Sigmoid colon (tissue), 7 donors: ENCODE measurements around the gene SCOC. TPM values are rescaled to one million over a fixed set of nuclear protein-coding genes. Genes with fewer than 3 reads are reported as not detected.
"Not testable (repeated sequence)": the region's sequence is repeated elsewhere in the genome, so short reads cannot be mapped to it uniquely, and the experiment has no call there.

ENCODE experiments used
- DNase-seq: peaks from one replicate; pipeline ENCODE4 v3.0.0-alpha.2; 2019
- H3K27ac ChIP-seq, 4 donors: fragments of 200-600 bp; sonication (generic); one replicate each; pipeline ENCODE4 v1.5.1; 2016 to 2019; ENCODE audit warnings: mild to moderate bottlenecking in 1 of 4
- H3K27me3 ChIP-seq, 3 donors: fragments of 200-600 bp; sonication (generic); one replicate each; pipeline ENCODE4 v1.5.1; 2019; ENCODE audit warnings: mild to moderate bottlenecking in 1 of 3
- H3K36me3 ChIP-seq, 4 donors: fragments of 200-600 bp; sonication (generic); one replicate each; pipeline ENCODE4 v1.5.1; 2016 to 2019
- H3K4me1 ChIP-seq, 4 donors: fragments of 200-600 bp; sonication (generic); one replicate each; pipeline ENCODE4 v1.5.1; 2017 to 2019
- H3K4me3 ChIP-seq, 4 donors: fragments of 200-600 bp; sonication (generic); one replicate each; pipeline ENCODE4 v1.5.1; 2017 to 2019; ENCODE audit warnings: mild to moderate bottlenecking in 2 of 4, moderate library complexity in 1 of 4
- H3K9me3 ChIP-seq, 4 donors: fragments of 200-600 bp in 3 of 4; sonication (generic) in 3 of 4; one replicate each; pipeline versions ENCODE4 v1.5.1 to v1.6.1; 2013 to 2019
- EP300 ChIP-seq, 4 donors: sonication (generic); formaldehyde crosslinking; IDR thresholded peaks; one replicate each; pipeline ENCODE4 v1.6.1; 2017; ENCODE audit warnings: antibody characterized with exemption in 4 of 4
- POLR2A ChIP-seq, 2 donors: fragments of 450-650 bp; IDR thresholded peaks; one replicate each; pipeline ENCODE4 v1.6.1; 2016; ENCODE audit warnings: antibody characterized with exemption in 2 of 2, mild to moderate bottlenecking in 2 of 2, moderate library complexity in 2 of 2
- POLR2AphosphoS5 ChIP-seq, 4 donors: sonication (generic); formaldehyde crosslinking; IDR thresholded peaks; one replicate each; pipeline ENCODE4 v1.6.1; 2017; ENCODE audit warnings: antibody characterized with exemption in 4 of 4
- WGBS, 2 donors: extraction: QIAGEN DNeasy Blood & Tissue Kit; methylation state at CpG; one replicate each; pipeline ENCODE4 v1.1.7; 2013; 5-methylcytosine and 5-hydroxymethylcytosine counted together
- intact Hi-C: fragments of 100-400 bp; cut with DNase I; formaldehyde crosslinking; loops from one replicate; pipeline ENCODE4 v1.15.1; 2023
- polyA plus RNA-seq, 3 donors: library from polyadenylated mRNA; stranded (reverse); fragments of 200-250 nt; gene quantifications; one replicate each; pipeline ENCODE4 v1.2.3, GENCODE V29; 2013
- total RNA-seq, 4 donors: library from RNA; depleted of rRNA; stranded (reverse); fragments of >200 nt; gene quantifications; one replicate each; pipeline ENCODE4 v1.1.0, GENCODE V29; 2016
- TF ChIP-seq, protein P1 (sequence below), 4 experiments: fragments of 450-650 bp in 3 of 4; fragments of 200-600 bp in 1 of 4; IDR thresholded peaks; one replicate each; pipeline ENCODE4 v1.5.1; 2016 to 2019; ENCODE audit warnings: antibody characterized with exemption in 4 of 4, mild to moderate bottlenecking in 3 of 4, moderate library complexity in 2 of 4
- donor health status: healthy with polysubstance abuse.
- donor health status: Bipolar disorder and iron deficiency.
- donor health status: healthy.

SCOC gene
- total and polyA plus RNA-seq, 7 donors = 51.8 to 159 (median 73.5) TPM

- intact Hi-C loops = no loop called here
- no peaks in the 10 kb centered on the region for H3K36me3 ChIP-seq
- no peaks in the 10 kb centered on the region for H3K9me3 ChIP-seq
- TF ChIP-seq EP300 (IDR thresholded peaks at IDR 0.05) (no peak), POLR2A (IDR thresholded peaks at IDR 0.05) (no peak), POLR2AphosphoS5 (IDR thresholded peaks at IDR 0.05) (no peak)
- TF ChIP-seq, protein P1, sequence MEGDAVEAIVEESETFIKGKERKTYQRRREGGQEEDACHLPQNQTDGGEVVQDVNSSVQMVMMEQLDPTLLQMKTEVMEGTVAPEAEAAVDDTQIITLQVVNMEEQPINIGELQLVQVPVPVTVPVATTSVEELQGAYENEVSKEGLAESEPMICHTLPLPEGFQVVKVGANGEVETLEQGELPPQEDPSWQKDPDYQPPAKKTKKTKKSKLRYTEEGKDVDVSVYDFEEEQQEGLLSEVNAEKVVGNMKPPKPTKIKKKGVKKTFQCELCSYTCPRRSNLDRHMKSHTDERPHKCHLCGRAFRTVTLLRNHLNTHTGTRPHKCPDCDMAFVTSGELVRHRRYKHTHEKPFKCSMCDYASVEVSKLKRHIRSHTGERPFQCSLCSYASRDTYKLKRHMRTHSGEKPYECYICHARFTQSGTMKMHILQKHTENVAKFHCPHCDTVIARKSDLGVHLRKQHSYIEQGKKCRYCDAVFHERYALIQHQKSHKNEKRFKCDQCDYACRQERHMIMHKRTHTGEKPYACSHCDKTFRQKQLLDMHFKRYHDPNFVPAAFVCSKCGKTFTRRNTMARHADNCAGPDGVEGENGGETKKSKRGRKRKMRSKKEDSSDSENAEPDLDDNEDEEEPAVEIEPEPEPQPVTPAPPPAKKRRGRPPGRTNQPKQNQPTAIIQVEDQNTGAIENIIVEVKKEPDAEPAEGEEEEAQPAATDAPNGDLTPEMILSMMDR (IDR thresholded peaks at IDR 0.05) = no peak
- H3K4me1 ChIP-seq = no peaks in the 10 kb centered on the region
- H3K4me3 ChIP-seq = no peak overlapping the region
- no peak overlapping the region for H3K27ac ChIP-seq
- no peak for DNase-seq
- 87 to 90% methylated on average over 1 of the region's 1 CpG for WGBS, 2 donors
- H3K27me3 ChIP-seq = no peaks in the 10 kb centered on the region
Measured at GRCh38 chr4:140408974-140409373, 35.5 kb downstream of the SCOC start.

GRCh38 chr4:140413130-140413969 is 39.9 kb downstream of the SCOC start:
- 87 to 92% methylated on average over 31 to 32 of the region's 32 CpGs for WGBS, 2 donors
- not testable (repeated sequence) for H3K27ac ChIP-seq, H3K4me3 ChIP-seq

DNA sequence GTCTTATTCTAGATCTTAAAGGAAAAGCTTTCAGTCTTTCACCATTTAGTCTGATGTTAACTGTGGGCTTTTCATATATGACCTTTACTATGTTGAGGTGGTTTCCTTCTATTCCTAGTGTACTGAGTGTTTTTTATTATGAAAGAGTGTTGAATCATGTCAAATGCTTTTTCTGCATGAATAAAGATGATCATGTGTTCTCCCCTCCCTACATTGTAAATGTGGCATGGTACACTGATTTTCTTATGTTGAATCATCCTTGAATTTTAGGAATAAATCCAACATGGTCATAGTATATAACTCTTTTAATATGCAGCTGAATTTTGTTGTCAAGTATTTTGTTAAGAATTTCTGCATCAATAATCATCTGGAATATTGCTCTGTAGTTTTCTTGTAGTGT is 49.7 kb downstream of the SCOC start:
- Histone ChIP-seq H3K4me3 (no peak overlapping the region), H3K36me3 (no peaks in the 10 kb centered on the region), H3K27me3 (no peaks in the 10 kb centered on the region), H3K27ac (no peak overlapping the region), H3K9me3 (no peaks in the 10 kb centered on the region), H3K4me1 (peaks cover 0 to 16% (median 14%) of the 10 kb centered on the region in 4 donors)
- intact Hi-C loops = no loop called here
- no peak for TF ChIP-seq POLR2AphosphoS5 (IDR thresholded peaks at IDR 0.05)
- no peak for TF ChIP-seq POLR2A (IDR thresholded peaks at IDR 0.05)
- no peak for TF ChIP-seq EP300 (IDR thresholded peaks at IDR 0.05)
- TF ChIP-seq, protein P1 (IDR thresholded peaks at IDR 0.05) = no peak
- DNase-seq = no peak

More at GRCh38 chr4:140413130-140413969, 39.9 kb downstream of the SCOC start:
- intact Hi-C loops, H3K36me3 ChIP-seq, H3K27me3 ChIP-seq, DNase-seq, H3K4me1 ChIP-seq, H3K9me3 ChIP-seq: not testable (repeated sequence)

GRCh38 chr4:140426610-140427105 is 53.2 kb downstream of the SCOC start:
- TF ChIP-seq, protein P1 (IDR thresholded peaks at IDR 0.05) = no peak
- TF ChIP-seq POLR2A (IDR thresholded peaks at IDR 0.05) (no peak), EP300 (IDR thresholded peaks at IDR 0.05) (no peak), POLR2AphosphoS5 (IDR thresholded peaks at IDR 0.05) (no peak)
- H3K27ac ChIP-seq = peak overlapping the region; percentile 56 to 65 (median 62)

GRCh38 chr4:140427106-140427918 is 53.9 kb downstream of the SCOC start, which contains the start of gene CLGN:
TSS of gene CLGN (minus strand) at chr4:140427648. CDS start at chr4:140413078, 14,570 bp downstream.
- Histone ChIP-seq H3K27ac (peak within 1 kb of the TSS; percentile 56 to 65 (median 62)), H3K4me3 (peak within 1 kb of the TSS; percentile 47 to 64 (median 62)), H3K36me3 (no peaks in the 10 kb centered on the region), H3K4me1 (peaks cover 0 to 17% (median 15%) of the 10 kb centered on the region in 4 donors), H3K27me3 (no peaks in the 10 kb centered on the region), H3K9me3 (no peaks in the 10 kb centered on the region)
- peak; percentile 82 for DNase-seq
- intact Hi-C loops = loop anchor here (2.0 kb wide), 1 partner anchor 53 kb away; no protein-coding TSS in a partner anchor
- WGBS, 2 donors = 1% methylated on average over 73 of the region's 73 CpGs
- TF ChIP-seq, protein P1 (IDR thresholded peaks at IDR 0.05) = peak in 2 of 4 experiments; percentile 6 to 24
- TF ChIP-seq POLR2A (IDR thresholded peaks at IDR 0.05) (no peak), POLR2AphosphoS5 (IDR thresholded peaks at IDR 0.05) (peak in 2 of 4 donors; percentile 1 to 21), EP300 (IDR thresholded peaks at IDR 0.05) (no peak)

More at GRCh38 chr4:140426610-140427105, 53.2 kb downstream of the SCOC start:
- Histone ChIP-seq H3K4me1 (peaks cover 0 to 17% (median 15%) of the 10 kb centered on the region in 4 donors), H3K4me3 (peak overlapping the region; percentile 47 to 64 (median 62)), H3K27me3 (no peaks in the 10 kb centered on the region), H3K9me3 (no peaks in the 10 kb centered on the region), H3K36me3 (no peaks in the 10 kb centered on the region)
- intact Hi-C loops = loop anchor here (2.0 kb wide), 1 partner anchor 52 kb away; no protein-coding TSS in a partner anchor
- DNase-seq = no peak
- WGBS, 2 donors = 9 to 12% methylated on average over 23 of the region's 23 CpGs
